ENCODE data around the gene RAB11FIP5. TPM values are rescaled to one million over a fixed set of nuclear protein-coding genes. Genes with fewer than 3 reads are reported as not detected.

Gene RAB11FIP5
- total and polyA plus RNA-seq, 2 of the 4 experiments (the other 2 are of a cell fraction): 21.5 to 34.5 TPM

DNA sequence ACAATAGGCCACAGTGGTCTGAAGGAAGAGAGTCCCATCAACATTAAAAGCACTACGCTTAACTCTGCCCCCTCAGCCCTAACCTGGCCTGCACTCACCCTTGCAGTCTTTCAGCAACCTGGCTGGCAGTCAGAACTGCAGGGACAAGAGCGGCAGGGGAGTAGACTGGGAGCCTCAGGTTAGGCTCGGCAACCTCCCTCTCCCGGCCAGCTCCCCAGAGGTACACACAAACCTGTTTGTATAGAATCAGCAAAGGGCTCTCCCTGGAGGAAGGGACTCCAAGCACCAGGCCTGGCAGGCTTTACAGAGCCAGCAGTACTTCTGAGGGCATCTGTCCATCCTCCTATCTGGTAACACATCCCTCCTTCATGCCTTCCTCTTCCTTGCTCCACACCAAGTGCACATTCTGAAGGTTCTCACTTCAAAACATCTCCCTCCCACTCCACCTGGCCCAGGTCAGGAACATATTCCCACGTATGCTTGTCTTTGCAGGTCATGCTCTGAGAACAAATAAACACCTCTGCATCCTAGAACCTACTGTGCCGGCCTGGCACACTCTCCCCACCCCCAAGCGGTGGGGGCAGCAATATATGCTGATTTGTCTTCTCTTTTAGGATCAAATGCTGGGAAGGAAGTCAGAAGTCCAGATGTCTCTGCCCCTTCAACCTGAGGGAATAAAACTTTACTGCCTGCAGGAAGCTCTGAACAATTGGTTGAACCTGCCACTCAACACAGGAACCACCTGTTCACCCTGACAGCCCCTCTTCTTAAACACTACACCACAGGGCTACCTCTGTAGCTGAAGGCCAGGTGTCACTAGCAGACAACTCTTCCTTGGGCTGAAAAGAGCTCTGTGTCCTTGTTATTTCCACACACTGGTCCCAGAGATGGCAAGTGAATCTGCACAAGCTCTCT lies 28.6 kb downstream of the RAB11FIP5 start (continued):
- TF ChIP-seq CEBPB (IDR thresholded peaks at IDR 0.05; ENCODE audit: low read depth, low read length): no peak
- TF ChIP-seq RAD21 (IDR thresholded peaks at IDR 0.05; ENCODE audit: low read length): no peak

- dilution Hi-C loops (cut with HindIII; ENCODE audit: low sequenced_read_pairs, unreplicated experiment): no loop called here
- Histone ChIP-seq H3K9ac (ENCODE audit: low read depth, low read length) (no peak overlapping the region), H4K5ac (ENCODE audit: low read depth, low read length) (no peak overlapping the region), H3K56ac (ENCODE audit: extremely low read depth, insufficient read depth, low read length) (no peak overlapping the region), H3K9me3 (ENCODE audit: control insufficient read depth, insufficient read depth, low read length) (no peaks in the 10 kb centered on the region), H2BK120ac (ENCODE audit: low read depth, low read length) (no peak overlapping the region), H2BK15ac (ENCODE audit: low read depth, low read length) (no peak overlapping the region), H3K23ac (ENCODE audit: low read depth, low read length) (no peak overlapping the region), H3K18ac (ENCODE audit: low read depth, low read length) (no peak overlapping the region), H4K8ac (ENCODE audit: low read depth in 2 of 2, low read length in 2 of 2) (no peak overlapping the region), H4K20me1 (ENCODE audit: insufficient read depth, low read length) (peaks cover 75% of the 10 kb centered on the region), H4K91ac (ENCODE audit: insufficient read depth, low read depth, low read length) (no peak overlapping the region), H3K4me2 (ENCODE audit: low read depth, low read length) (no peak overlapping the region), H3K4me3 (ENCODE audit: insufficient read depth, low read depth, low read length) (no peak overlapping the region), H2AK9ac (replicated peaks; ENCODE audit: low read depth, low read length, poor library complexity) (no peak overlapping the region), H3K36me3 (ENCODE audit: control insufficient read depth, insufficient read depth, low read length) (peaks cover 49% of the 10 kb centered on the region), H3K14ac (replicated peaks; ENCODE audit: low read depth, low read length) (no peak overlapping the region), H3K79me1 (ENCODE audit: low read depth in 1 of 2, low read length in 2 of 2) (peaks cover 25 to 87% of the 10 kb centered on the region in 2 experiments), H3K4ac (ENCODE audit: low read depth, low read length) (no peak overlapping the region), H2BK5ac (ENCODE audit: low read depth, low read length, poor library complexity, severe bottlenecking) (no peak overlapping the region), H3K27me3 (ENCODE audit: control insufficient read depth, insufficient read depth, low read length) (no peaks in the 10 kb centered on the region), H2BK20ac (ENCODE audit: low read depth, low read length) (no peak overlapping the region), H3K9me1 (ENCODE audit: insufficient read depth, low read length) (peaks cover 6% of the 10 kb centered on the region; the same call in 1 of the 2 replicates), H2AK5ac (ENCODE audit: low read depth, low read length) (no peak overlapping the region), H3K4me1 (ENCODE audit: control insufficient read depth, insufficient read depth, low read length) (peaks cover 12% of the 10 kb centered on the region), H2AFZ (replicated peaks; ENCODE audit: low read length, poor library complexity) (no peak overlapping the region), H3K27ac (ENCODE audit: insufficient read depth, low read length) (no peak overlapping the region)
- DNase-seq: no peak
- WGBS, 2 experiments (ENCODE audit: extremely low coverage in 2 of 2, insufficient read length in 1 of 2): 83% methylated on average over 4 of the region's 13 CpGs; no CpG with 5 or more reads in 1 of the 2 experiments
- in situ Hi-C loops (cut with MboI; ENCODE audit: low sequenced_read_pairs): no loop called here
- no peak for ATAC-seq (ENCODE audit: low read depth)
- no TSS peak for BruUV-seq (replicated peaks)
- intact Hi-C loops (cut with micrococcal nuclease): no loop called here
- CTCF ChIA-PET: no interaction called here
- POLR2A ChIA-PET (ENCODE audit: unreplicated experiment): no interaction called here
- TF ChIP-seq CEBPB (IDR thresholded peaks at IDR 0.05; ENCODE audit: low read depth, low read length): no peak
- TF ChIP-seq POLR2A (IDR thresholded peaks at IDR 0.05; ENCODE audit: low read depth, low read length): no peak
- no peak for TF ChIP-seq MXI1 (IDR thresholded peaks at IDR 0.05; ENCODE audit: borderline replicate concordance, low read depth, low read length)
- no peak for TF ChIP-seq BHLHE40 (IDR thresholded peaks at IDR 0.05; ENCODE audit: low read depth, low read length)
- TF ChIP-seq, protein P1, sequence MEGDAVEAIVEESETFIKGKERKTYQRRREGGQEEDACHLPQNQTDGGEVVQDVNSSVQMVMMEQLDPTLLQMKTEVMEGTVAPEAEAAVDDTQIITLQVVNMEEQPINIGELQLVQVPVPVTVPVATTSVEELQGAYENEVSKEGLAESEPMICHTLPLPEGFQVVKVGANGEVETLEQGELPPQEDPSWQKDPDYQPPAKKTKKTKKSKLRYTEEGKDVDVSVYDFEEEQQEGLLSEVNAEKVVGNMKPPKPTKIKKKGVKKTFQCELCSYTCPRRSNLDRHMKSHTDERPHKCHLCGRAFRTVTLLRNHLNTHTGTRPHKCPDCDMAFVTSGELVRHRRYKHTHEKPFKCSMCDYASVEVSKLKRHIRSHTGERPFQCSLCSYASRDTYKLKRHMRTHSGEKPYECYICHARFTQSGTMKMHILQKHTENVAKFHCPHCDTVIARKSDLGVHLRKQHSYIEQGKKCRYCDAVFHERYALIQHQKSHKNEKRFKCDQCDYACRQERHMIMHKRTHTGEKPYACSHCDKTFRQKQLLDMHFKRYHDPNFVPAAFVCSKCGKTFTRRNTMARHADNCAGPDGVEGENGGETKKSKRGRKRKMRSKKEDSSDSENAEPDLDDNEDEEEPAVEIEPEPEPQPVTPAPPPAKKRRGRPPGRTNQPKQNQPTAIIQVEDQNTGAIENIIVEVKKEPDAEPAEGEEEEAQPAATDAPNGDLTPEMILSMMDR (conservative IDR thresholded peaks at IDR 0.05; ENCODE audit: low read depth, low read length): no peak
- TF ChIP-seq, protein P2, sequence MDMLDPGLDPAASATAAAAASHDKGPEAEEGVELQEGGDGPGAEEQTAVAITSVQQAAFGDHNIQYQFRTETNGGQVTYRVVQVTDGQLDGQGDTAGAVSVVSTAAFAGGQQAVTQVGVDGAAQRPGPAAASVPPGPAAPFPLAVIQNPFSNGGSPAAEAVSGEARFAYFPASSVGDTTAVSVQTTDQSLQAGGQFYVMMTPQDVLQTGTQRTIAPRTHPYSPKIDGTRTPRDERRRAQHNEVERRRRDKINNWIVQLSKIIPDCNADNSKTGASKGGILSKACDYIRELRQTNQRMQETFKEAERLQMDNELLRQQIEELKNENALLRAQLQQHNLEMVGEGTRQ (IDR thresholded peaks at IDR 0.05; ENCODE audit: low read depth, low read length): no peak
- no peak for TF ChIP-seq CHD1 (IDR thresholded peaks at IDR 0.05; ENCODE audit: low read depth, low read length)
- TF ChIP-seq RAD21 (IDR thresholded peaks at IDR 0.05; ENCODE audit: low read length): no peak
- no peak for TF ChIP-seq ELK1 (IDR thresholded peaks at IDR 0.05; ENCODE audit: borderline replicate concordance, low read depth, low read length)
Measured at GRCh38 chr2:73082523-73083410, 30.0 kb downstream of the RAB11FIP5 start.
